A549 (cell line): Measurements from ENCODE around the gene PODXL2.

Experiments
- CEBPB ChIP-seq, 2 experiments: fragments of >200 bp in 1 of 2; sonication (Bioruptor Twin) in 1 of 2; formaldehyde crosslinking in 1 of 2; IDR thresholded peaks; 2 replicates each; pipeline ENCODE4 v1.6.1; 2012 to 2016
- CTCF ChIP-seq: fragments of >200 bp; sonication (Bioruptor Twin); formaldehyde crosslinking; IDR thresholded peaks from 3 replicates; pipeline ENCODE4 v1.5.1; 2016
- HDAC2 ChIP-seq: fragments of 200-600 bp; sonication (generic); IDR thresholded peaks from 2 replicates; pipeline ENCODE4 v1.6.1; 2016
- KDM1A ChIP-seq: fragments of 200-600 bp; sonication (generic); IDR thresholded peaks from 2 replicates; pipeline ENCODE4 v1.6.1; 2016; ENCODE audit warnings: low read depth, mild to moderate bottlenecking
- MAX ChIP-seq: IDR thresholded peaks from 2 replicates; pipeline ENCODE4 v1.6.1; 2012
- NPAS2 ChIP-seq: fragments of 250-450 bp; sonication (Bioruptor Pico); IDR thresholded peaks from 2 replicates; pipeline ENCODE4 v1.8.0; 2022; ENCODE audit warnings: mild to moderate bottlenecking, moderate library complexity, borderline replicate concordance
- POLR2A ChIP-seq: IDR thresholded peaks from 2 replicates; pipeline ENCODE4 v1.6.1; 2012; ENCODE audit warnings: mild to moderate bottlenecking, low read length
- RAD21 ChIP-seq, 2 experiments: fragments of >200 bp in 1 of 2; sonication (Bioruptor Twin) in 1 of 2; formaldehyde crosslinking in 1 of 2; IDR thresholded peaks in 1 of 2; conservative IDR thresholded peaks in 1 of 2; 2 replicates in 1 of 2; 3 replicates in 1 of 2; pipeline ENCODE4 v1.6.1; 2012 to 2018; ENCODE audit warnings: inconsistent platforms in 1 of 2
- RFX5 ChIP-seq: fragments of 450-650 bp; IDR thresholded peaks from 2 replicates; pipeline ENCODE4 v1.7.1; 2014; ENCODE audit warnings: antibody characterized with exemption, mild to moderate bottlenecking, moderate library complexity
- SMC3 ChIP-seq: fragments of >200 bp; sonication (Bioruptor Twin); formaldehyde crosslinking; IDR thresholded peaks from 3 replicates; pipeline ENCODE4 v1.6.1; 2018; ENCODE audit warnings: inconsistent platforms
- TF ChIP-seq, protein P1 (sequence below): fragments of 450-650 bp; IDR thresholded peaks from 2 replicates; pipeline ENCODE4 v1.6.1; 2014; ENCODE audit warnings: antibody characterized with exemption

GRCh38 chr3:127686512-127686894, 57.5 kb downstream of the PODXL2 start:
- no peak for TF ChIP-seq CTCF
- TF ChIP-seq RAD21 (conservative IDR thresholded peaks at IDR 0.05 in 1 of 2, IDR thresholded peaks at IDR 0.05 in 1 of 2), result no peak
- TF ChIP-seq, protein P1, sequence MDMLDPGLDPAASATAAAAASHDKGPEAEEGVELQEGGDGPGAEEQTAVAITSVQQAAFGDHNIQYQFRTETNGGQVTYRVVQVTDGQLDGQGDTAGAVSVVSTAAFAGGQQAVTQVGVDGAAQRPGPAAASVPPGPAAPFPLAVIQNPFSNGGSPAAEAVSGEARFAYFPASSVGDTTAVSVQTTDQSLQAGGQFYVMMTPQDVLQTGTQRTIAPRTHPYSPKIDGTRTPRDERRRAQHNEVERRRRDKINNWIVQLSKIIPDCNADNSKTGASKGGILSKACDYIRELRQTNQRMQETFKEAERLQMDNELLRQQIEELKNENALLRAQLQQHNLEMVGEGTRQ, result no peak
- TF ChIP-seq NPAS2, result no peak
- no peak for TF ChIP-seq SMC3
- TF ChIP-seq KDM1A, result no peak
- TF ChIP-seq CEBPB (IDR thresholded peaks at IDR 0.05), result no peak
- TF ChIP-seq POLR2A, result no peak
- no peak for TF ChIP-seq HDAC2
- TF ChIP-seq RFX5, result no peak
- TF ChIP-seq MAX, result no peak
